ENCODE measurements around the gene AOPEP.

Gene AOPEP

GRCh38 chr9:94761481-94761880, 35.0 kb downstream of the AOPEP start:
- DNase-seq, result no peak

- DNase-seq, result no peak
These were observed 41.0 kb downstream of the AOPEP start for GRCh38 chr9:94767331-94768072.

- DNase-seq, result no peak
These were observed 42.3 kb downstream of the AOPEP start for GRCh38 chr9:94768766-94769165.

- no peak for DNase-seq
These were observed 43.8 kb downstream of the AOPEP start for GRCh38 chr9:94770334-94770733.

- peak; percentile 11 for DNase-seq
These were observed 44.6 kb downstream of the AOPEP start for GRCh38 chr9:94771096-94771495.

GRCh38 chr9:94772144-94772543, 45.6 kb downstream of the AOPEP start:
- DNase-seq, result no peak

- DNase-seq, result no peak
These were observed 46.3 kb downstream of the AOPEP start for GRCh38 chr9:94772639-94773303.

GRCh38 chr9:94773655-94774054, 47.2 kb downstream of the AOPEP start:
- no peak for DNase-seq

- DNase-seq, result no peak
These were observed 51.5 kb downstream of the AOPEP start for GRCh38 chr9:94778013-94778412.

- DNase-seq, result no peak
These were observed 52.5 kb downstream of the AOPEP start for GRCh38 chr9:94779031-94779430.

- DNase-seq, result no peak
These were observed 53.3 kb downstream of the AOPEP start for GRCh38 chr9:94779693-94780290.

- peak; percentile 50 for DNase-seq
These were observed 54.0 kb downstream of the AOPEP start for GRCh38 chr9:94780516-94780950.

- DNase-seq, result no peak
These were observed 56.0 kb downstream of the AOPEP start for GRCh38 chr9:94782355-94783101.

- DNase-seq, result no peak
These were observed 56.7 kb downstream of the AOPEP start for GRCh38 chr9:94783102-94783682.

GRCh38 chr9:94783928-94784327, 57.4 kb downstream of the AOPEP start:
- DNase-seq, result no peak

- no peak for DNase-seq
These were observed 59.0 kb downstream of the AOPEP start for GRCh38 chr9:94785215-94786169.

GRCh38 chr9:94786586-94786985, 60.1 kb downstream of the AOPEP start:
- no peak for DNase-seq

- no peak for DNase-seq
These were observed 60.8 kb downstream of the AOPEP start for GRCh38 chr9:94787266-94787665.

- no peak for DNase-seq
These were observed 62.1 kb downstream of the AOPEP start for GRCh38 chr9:94788570-94789105.

- no peak for DNase-seq
These were observed 64.9 kb downstream of the AOPEP start for GRCh38 chr9:94791435-94791834.

- no peak for DNase-seq
These were observed 66.0 kb downstream of the AOPEP start for GRCh38 chr9:94792511-94792910.

All from stimulated activated CD4-positive, alpha-beta T cell treated with anti-CD3 and anti-CD28 coated beads, Interleukin-1b, Interleukin-23, amount 100 ng/mL, for 48 hours (primary cell).